Neural cell (in vitro differentiated cells): ENCODE measurements around the gene ROBO1. TPM values are rescaled to one million over a fixed set of nuclear protein-coding genes. Genes with fewer than 3 reads are reported as not detected.

Experiments used
- H2AFZ ChIP-seq: fragments of 200-600, 300-800 bp; sonication (generic), shearing (Covaris generic); 2 replicates; pipeline ENCODE4 v1.6.0; 2014; ENCODE audit warnings: low read depth, mild to moderate bottlenecking, antibody characterized with exemption, low read length, moderate library complexity
- H3F3A ChIP-seq: fragments of 200-600 bp; shearing (Covaris generic); 2 replicates; pipeline ENCODE4 v1.6.1; 2016; ENCODE audit warnings: mild to moderate bottlenecking, moderate library complexity, mixed read lengths, antibody characterized with exemption, low read length; ENCODE audit not compliant: insufficient read depth, poor library complexity, severe bottlenecking
- H3K27ac ChIP-seq: fragments of 200-600, 300-800 bp; sonication (generic), shearing (Covaris generic); 2 replicates; pipeline ENCODE4 v1.5.1; 2014; ENCODE audit warnings: mild to moderate bottlenecking, low read length, moderate library complexity
- H3K27me3 ChIP-seq: fragments of 300-800, 200-600 bp; sonication (generic), shearing (Covaris generic); 2 replicates; pipeline ENCODE4 v1.6.0; 2014; ENCODE audit warnings: mild to moderate bottlenecking, low read depth, low read length, moderate library complexity; ENCODE audit not compliant: insufficient read depth
- H3K36me3 ChIP-seq: fragments of 300-800, 200-600 bp; sonication (generic), shearing (Covaris generic); 2 replicates; pipeline ENCODE4 v1.5.1; 2014; ENCODE audit warnings: mild to moderate bottlenecking, antibody characterized with exemption, low read length, moderate library complexity; ENCODE audit not compliant: insufficient read depth
- H3K4me2 ChIP-seq: fragments of 300-800, 200-600 bp; sonication (generic), shearing (Covaris generic); 2 replicates; pipeline ENCODE4 v1.6.0; 2014; ENCODE audit warnings: mild to moderate bottlenecking, low read length
- H3K4me3 ChIP-seq: fragments of 300-800, 200-600 bp; sonication (generic), shearing (Covaris generic); 2 replicates; pipeline ENCODE4 v1.5.1; 2014; ENCODE audit warnings: mild to moderate bottlenecking, low read length, moderate library complexity
- H3K79me2 ChIP-seq: fragments of 200-600 bp; shearing (Covaris generic); replicated peaks from 2 replicates; pipeline ENCODE4 v1.6.0; 2014; ENCODE audit warnings: mild to moderate bottlenecking, low read length, moderate library complexity; ENCODE audit not compliant: insufficient read depth
- H3K9ac ChIP-seq: fragments of 300-800, 200-600 bp; sonication (generic), shearing (Covaris generic); 2 replicates; pipeline ENCODE4 v1.6.1; 2016; ENCODE audit warnings: mild to moderate bottlenecking, low read length, mixed read lengths
- H3K9me2 ChIP-seq: fragments of 200-600 bp; shearing (Covaris generic); 2 replicates; pipeline ENCODE4 v1.6.1; 2016; ENCODE audit warnings: mild to moderate bottlenecking, low read length, mixed read lengths; ENCODE audit not compliant: insufficient read depth
- H3K9me3 ChIP-seq: fragments of 200-600, 300-800 bp; sonication (generic), shearing (Covaris generic); 2 replicates; pipeline ENCODE4 v1.6.1; 2016; ENCODE audit warnings: mild to moderate bottlenecking, mixed run types, low read length, moderate library complexity, mixed read lengths
- H4K20me1 ChIP-seq: fragments of 200-600 bp; shearing (Covaris generic); 2 replicates; pipeline ENCODE4 v1.6.1; 2016; ENCODE audit warnings: mild to moderate bottlenecking, mixed run types; ENCODE audit not compliant: insufficient read depth
- EP300 ChIP-seq: fragments of 450-650 bp; conservative IDR thresholded peaks from 2 replicates; pipeline ENCODE4 v1.6.1; 2014; ENCODE audit warnings: antibody characterized with exemption, mild to moderate bottlenecking, moderate library complexity; ENCODE audit not compliant: poor library complexity, severe bottlenecking
- EZH2 ChIP-seq: fragments of 200-600, 300-800 bp; shearing (Covaris generic), sonication (generic); IDR thresholded peaks from 2 replicates; pipeline ENCODE4 v1.6.1; 2014; ENCODE audit warnings: antibody characterized with exemption, low read length, borderline replicate concordance, mild to moderate bottlenecking; ENCODE audit not compliant: insufficient read depth, poor library complexity, severe bottlenecking
- MXI1 ChIP-seq: fragments of 450-650 bp; conservative IDR thresholded peaks from 2 replicates; pipeline ENCODE4 v1.6.1; 2014; ENCODE audit warnings: antibody characterized with exemption, mild to moderate bottlenecking; ENCODE audit not compliant: poor library complexity, severe bottlenecking
- POLR2AphosphoS5 ChIP-seq: IDR thresholded peaks from 2 replicates; pipeline ENCODE4 v1.6.1; 2012
- RAD21 ChIP-seq: fragments of 450-650 bp; conservative IDR thresholded peaks from 2 replicates; pipeline ENCODE4 v1.6.1; 2014; ENCODE audit warnings: antibody characterized with exemption, mild to moderate bottlenecking, moderate library complexity
- REST ChIP-seq: IDR thresholded peaks from 2 replicates; pipeline ENCODE4 v1.6.1; 2012; ENCODE audit warnings: borderline replicate concordance
- SMC3 ChIP-seq: fragments of 450-650 bp; conservative IDR thresholded peaks from 2 replicates; pipeline ENCODE4 v1.6.1; 2014; ENCODE audit warnings: antibody characterized with exemption, mild to moderate bottlenecking, moderate library complexity; ENCODE audit not compliant: poor library complexity
- TAF1 ChIP-seq: IDR thresholded peaks from 2 replicates; pipeline ENCODE4 v1.6.1; 2012; ENCODE audit warnings: low read depth
- polyA plus RNA-seq: library from polyadenylated mRNA; depleted of rRNA; stranded (reverse); fragments of >200 nt; gene quantifications from 2 replicates; pipeline ENCODE4 v1.2.3, GENCODE V29; 2014
- TF ChIP-seq, protein P1 (sequence below): fragments of 450-650 bp; IDR thresholded peaks from 2 replicates; pipeline ENCODE4 v1.5.1; 2014; ENCODE audit warnings: antibody characterized with exemption, mild to moderate bottlenecking, moderate library complexity; ENCODE audit not compliant: poor library complexity, severe bottlenecking

The ROBO1 gene
- polyA plus RNA-seq, 1 donor from 2014 or later: 183 TPM

- Histone ChIP-seq H2AFZ (no peak overlapping the region), H3K4me3 (peak overlapping the region; percentile 8), H3K9me2 (no peaks in the 10 kb centered on the region), H3F3A (no peaks in the 10 kb centered on the region), H3K36me3 (no peaks in the 10 kb centered on the region), H3K9me3 (no peaks in the 10 kb centered on the region), H3K27ac (no peak overlapping the region), H3K4me2 (no peak overlapping the region), H3K27me3 (no peaks in the 10 kb centered on the region), H3K9ac (no peak overlapping the region), H3K79me2 (no peaks in the 10 kb centered on the region), H4K20me1 (no peaks in the 10 kb centered on the region)
- no peak for TF ChIP-seq EZH2
- TF ChIP-seq, protein P1, sequence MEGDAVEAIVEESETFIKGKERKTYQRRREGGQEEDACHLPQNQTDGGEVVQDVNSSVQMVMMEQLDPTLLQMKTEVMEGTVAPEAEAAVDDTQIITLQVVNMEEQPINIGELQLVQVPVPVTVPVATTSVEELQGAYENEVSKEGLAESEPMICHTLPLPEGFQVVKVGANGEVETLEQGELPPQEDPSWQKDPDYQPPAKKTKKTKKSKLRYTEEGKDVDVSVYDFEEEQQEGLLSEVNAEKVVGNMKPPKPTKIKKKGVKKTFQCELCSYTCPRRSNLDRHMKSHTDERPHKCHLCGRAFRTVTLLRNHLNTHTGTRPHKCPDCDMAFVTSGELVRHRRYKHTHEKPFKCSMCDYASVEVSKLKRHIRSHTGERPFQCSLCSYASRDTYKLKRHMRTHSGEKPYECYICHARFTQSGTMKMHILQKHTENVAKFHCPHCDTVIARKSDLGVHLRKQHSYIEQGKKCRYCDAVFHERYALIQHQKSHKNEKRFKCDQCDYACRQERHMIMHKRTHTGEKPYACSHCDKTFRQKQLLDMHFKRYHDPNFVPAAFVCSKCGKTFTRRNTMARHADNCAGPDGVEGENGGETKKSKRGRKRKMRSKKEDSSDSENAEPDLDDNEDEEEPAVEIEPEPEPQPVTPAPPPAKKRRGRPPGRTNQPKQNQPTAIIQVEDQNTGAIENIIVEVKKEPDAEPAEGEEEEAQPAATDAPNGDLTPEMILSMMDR: no peak
- TF ChIP-seq RAD21: no peak
- TF ChIP-seq EP300: no peak
Observed at GRCh38 chr3:79480746-79481145, 287.1 kb downstream of the ROBO1 start.

DNA sequence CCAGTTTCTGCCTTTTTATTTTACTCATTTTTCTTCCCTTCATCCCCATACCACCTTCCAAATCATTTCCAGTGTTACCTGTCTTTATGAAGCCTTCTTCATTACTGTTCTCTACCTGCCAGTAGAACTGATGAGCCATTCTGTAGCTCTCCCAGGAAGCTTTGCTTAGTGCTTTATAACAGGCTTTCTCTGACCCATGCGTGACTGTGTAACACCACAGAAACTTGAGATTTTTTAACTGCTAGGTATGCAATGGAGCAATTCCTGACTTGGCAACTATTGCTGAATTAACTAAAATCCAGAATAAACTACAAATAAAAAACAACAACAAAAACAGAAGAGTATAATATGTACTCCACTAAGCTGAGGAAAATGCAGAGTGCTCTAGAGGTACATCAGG is 289.2 kb downstream of the ROBO1 start:
- no peaks in the 10 kb centered on the region for H4K20me1 ChIP-seq

GRCh38 chr3:79477242-79477641 is 290.6 kb downstream of the ROBO1 start:
- TF ChIP-seq RAD21 (no peak), POLR2AphosphoS5 (no peak), SMC3 (no peak), REST (no peak), TAF1 (no peak), EZH2 (no peak), MXI1 (no peak), EP300 (no peak)
- TF ChIP-seq, protein P1: no peak

More for the DNA sequence above, 289.2 kb downstream of the ROBO1 start:
- H2AFZ ChIP-seq: no peak overlapping the region
- H3K4me2 ChIP-seq: no peak overlapping the region
- no peaks in the 10 kb centered on the region for H3K9me2 ChIP-seq
- H3K9ac ChIP-seq: no peak overlapping the region
- no peak for TF ChIP-seq RAD21
- H3K36me3 ChIP-seq: no peaks in the 10 kb centered on the region
- no peaks in the 10 kb centered on the region for H3F3A ChIP-seq
- H3K9me3 ChIP-seq: no peaks in the 10 kb centered on the region
- H3K79me2 ChIP-seq: no peaks in the 10 kb centered on the region
- H3K27ac ChIP-seq: no peak overlapping the region
- no peak overlapping the region for H3K4me3 ChIP-seq
- no peaks in the 10 kb centered on the region for H3K27me3 ChIP-seq

More at GRCh38 chr3:79477242-79477641, 290.6 kb downstream of the ROBO1 start:
- no peaks in the 10 kb centered on the region for H4K20me1 ChIP-seq
- no peaks in the 10 kb centered on the region for H3K9me3 ChIP-seq
- no peaks in the 10 kb centered on the region for H3K36me3 ChIP-seq
- no peak overlapping the region for H3K4me3 ChIP-seq
- H3K9ac ChIP-seq: no peak overlapping the region
- H3K4me2 ChIP-seq: no peak overlapping the region
- H2AFZ ChIP-seq: no peak overlapping the region
- H3K79me2 ChIP-seq: no peaks in the 10 kb centered on the region
- no peak overlapping the region for H3K27ac ChIP-seq
- H3K27me3 ChIP-seq: no peaks in the 10 kb centered on the region
- no peaks in the 10 kb centered on the region for H3F3A ChIP-seq
- no peaks in the 10 kb centered on the region for H3K9me2 ChIP-seq
